ENCODE data around the gene PDIA5. TPM values are rescaled to one million over a fixed set of nuclear protein-coding genes. Genes with fewer than 3 reads are reported as not detected.

The PDIA5 gene
- total RNA-seq, 1 experiment from 2014 or later: 33.4 TPM

GRCh38 chr3:123064506-123064905 lies 2.3 kb upstream of the PDIA5 start:
- DNase-seq (ENCODE audit: low read depth, low spot score): no peak
- in situ Hi-C loops (cut with HindIII; ENCODE audit: low pct_unique_long_range_greater_than_20kb, low sequenced_read_pairs): no loop called here

GRCh38 chr3:123064914-123065313 lies 1.9 kb upstream of the PDIA5 start:
- in situ Hi-C loops (cut with HindIII; ENCODE audit: low pct_unique_long_range_greater_than_20kb, low sequenced_read_pairs): no loop called here
- no peak for DNase-seq (ENCODE audit: low read depth, low spot score)

GRCh38 chr3:123066599-123066895 lies 278 bp upstream of the PDIA5 start:
- in situ Hi-C loops (cut with HindIII; ENCODE audit: low pct_unique_long_range_greater_than_20kb, low sequenced_read_pairs): no loop called here
- no peak for DNase-seq (ENCODE audit: low read depth, low spot score)

- in situ Hi-C loops (cut with HindIII; ENCODE audit: low pct_unique_long_range_greater_than_20kb, low sequenced_read_pairs): no loop called here
- DNase-seq (ENCODE audit: low read depth, low spot score): peak; percentile 46
Observed at GRCh38 chr3:123067689-123068600, 1.1 kb downstream of the PDIA5 start.

- in situ Hi-C loops (cut with HindIII; ENCODE audit: low pct_unique_long_range_greater_than_20kb, low sequenced_read_pairs): no loop called here
- DNase-seq (ENCODE audit: low read depth, low spot score): no peak
Observed at GRCh38 chr3:123068601-123069381, 2.0 kb downstream of the PDIA5 start.

GRCh38 chr3:123070510-123070909 lies 3.7 kb downstream of the PDIA5 start:
- DNase-seq (ENCODE audit: low read depth, low spot score): no peak
- in situ Hi-C loops (cut with HindIII; ENCODE audit: low pct_unique_long_range_greater_than_20kb, low sequenced_read_pairs): no loop called here

- DNase-seq (ENCODE audit: low read depth, low spot score): peak; percentile 42
- in situ Hi-C loops (cut with HindIII; ENCODE audit: low pct_unique_long_range_greater_than_20kb, low sequenced_read_pairs): no loop called here
Observed at GRCh38 chr3:123071146-123071545, 4.3 kb downstream of the PDIA5 start.

- DNase-seq (ENCODE audit: low read depth, low spot score): no peak
- in situ Hi-C loops (cut with HindIII; ENCODE audit: low pct_unique_long_range_greater_than_20kb, low sequenced_read_pairs): no loop called here
Observed at GRCh38 chr3:123071581-123071980, 4.8 kb downstream of the PDIA5 start.

GRCh38 chr3:123072152-123072551 lies 5.3 kb downstream of the PDIA5 start:
- DNase-seq (ENCODE audit: low read depth, low spot score): no peak
- in situ Hi-C loops (cut with HindIII; ENCODE audit: low pct_unique_long_range_greater_than_20kb, low sequenced_read_pairs): no loop called here

GRCh38 chr3:123072564-123072963 lies 5.7 kb downstream of the PDIA5 start:
- DNase-seq (ENCODE audit: low read depth, low spot score): no peak
- in situ Hi-C loops (cut with HindIII; ENCODE audit: low pct_unique_long_range_greater_than_20kb, low sequenced_read_pairs): no loop called here

GRCh38 chr3:123075359-123075758 lies 8.5 kb downstream of the PDIA5 start:
- in situ Hi-C loops (cut with HindIII; ENCODE audit: low pct_unique_long_range_greater_than_20kb, low sequenced_read_pairs): no loop called here
- peak; percentile 47 for DNase-seq (ENCODE audit: low read depth, low spot score)

- DNase-seq (ENCODE audit: low read depth, low spot score): no peak
- in situ Hi-C loops (cut with HindIII; ENCODE audit: low pct_unique_long_range_greater_than_20kb, low sequenced_read_pairs): no loop called here
Observed at GRCh38 chr3:123076112-123076495, 9.3 kb downstream of the PDIA5 start.

- DNase-seq (ENCODE audit: low read depth, low spot score): no peak
- in situ Hi-C loops (cut with HindIII; ENCODE audit: low pct_unique_long_range_greater_than_20kb, low sequenced_read_pairs): no loop called here
Observed at GRCh38 chr3:123076496-123077418, 9.9 kb downstream of the PDIA5 start.

- no peak for DNase-seq (ENCODE audit: low read depth, low spot score)
- in situ Hi-C loops (cut with HindIII; ENCODE audit: low pct_unique_long_range_greater_than_20kb, low sequenced_read_pairs): no loop called here
Observed at GRCh38 chr3:123078101-123078500, 11.3 kb downstream of the PDIA5 start.

GRCh38 chr3:123080864-123081562 lies 14.2 kb downstream of the PDIA5 start:
- in situ Hi-C loops (cut with HindIII; ENCODE audit: low pct_unique_long_range_greater_than_20kb, low sequenced_read_pairs): no loop called here
- no peak for DNase-seq (ENCODE audit: low read depth, low spot score)

- no peak for DNase-seq (ENCODE audit: low read depth, low spot score)
- in situ Hi-C loops (cut with HindIII; ENCODE audit: low pct_unique_long_range_greater_than_20kb, low sequenced_read_pairs): no loop called here
Observed at GRCh38 chr3:123081718-123082369, 15.0 kb downstream of the PDIA5 start.

Measured in SK-MEL-5 (cell line).